HG02981 (cell line): ENCODE results near the gene ODAD4.

Experiments used
- ATAC-seq: cut with Tn5 transposase; IDR thresholded peaks from one replicate; pipeline ENCODE4 v1.9.1; 2021; ENCODE audit warnings: mild to moderate bottlenecking, moderate library complexity; ENCODE audit not compliant: unreplicated experiment

The ODAD4 gene, protein sequence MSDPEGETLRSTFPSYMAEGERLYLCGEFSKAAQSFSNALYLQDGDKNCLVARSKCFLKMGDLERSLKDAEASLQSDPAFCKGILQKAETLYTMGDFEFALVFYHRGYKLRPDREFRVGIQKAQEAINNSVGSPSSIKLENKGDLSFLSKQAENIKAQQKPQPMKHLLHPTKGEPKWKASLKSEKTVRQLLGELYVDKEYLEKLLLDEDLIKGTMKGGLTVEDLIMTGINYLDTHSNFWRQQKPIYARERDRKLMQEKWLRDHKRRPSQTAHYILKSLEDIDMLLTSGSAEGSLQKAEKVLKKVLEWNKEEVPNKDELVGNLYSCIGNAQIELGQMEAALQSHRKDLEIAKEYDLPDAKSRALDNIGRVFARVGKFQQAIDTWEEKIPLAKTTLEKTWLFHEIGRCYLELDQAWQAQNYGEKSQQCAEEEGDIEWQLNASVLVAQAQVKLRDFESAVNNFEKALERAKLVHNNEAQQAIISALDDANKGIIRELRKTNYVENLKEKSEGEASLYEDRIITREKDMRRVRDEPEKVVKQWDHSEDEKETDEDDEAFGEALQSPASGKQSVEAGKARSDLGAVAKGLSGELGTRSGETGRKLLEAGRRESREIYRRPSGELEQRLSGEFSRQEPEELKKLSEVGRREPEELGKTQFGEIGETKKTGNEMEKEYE

DNA sequence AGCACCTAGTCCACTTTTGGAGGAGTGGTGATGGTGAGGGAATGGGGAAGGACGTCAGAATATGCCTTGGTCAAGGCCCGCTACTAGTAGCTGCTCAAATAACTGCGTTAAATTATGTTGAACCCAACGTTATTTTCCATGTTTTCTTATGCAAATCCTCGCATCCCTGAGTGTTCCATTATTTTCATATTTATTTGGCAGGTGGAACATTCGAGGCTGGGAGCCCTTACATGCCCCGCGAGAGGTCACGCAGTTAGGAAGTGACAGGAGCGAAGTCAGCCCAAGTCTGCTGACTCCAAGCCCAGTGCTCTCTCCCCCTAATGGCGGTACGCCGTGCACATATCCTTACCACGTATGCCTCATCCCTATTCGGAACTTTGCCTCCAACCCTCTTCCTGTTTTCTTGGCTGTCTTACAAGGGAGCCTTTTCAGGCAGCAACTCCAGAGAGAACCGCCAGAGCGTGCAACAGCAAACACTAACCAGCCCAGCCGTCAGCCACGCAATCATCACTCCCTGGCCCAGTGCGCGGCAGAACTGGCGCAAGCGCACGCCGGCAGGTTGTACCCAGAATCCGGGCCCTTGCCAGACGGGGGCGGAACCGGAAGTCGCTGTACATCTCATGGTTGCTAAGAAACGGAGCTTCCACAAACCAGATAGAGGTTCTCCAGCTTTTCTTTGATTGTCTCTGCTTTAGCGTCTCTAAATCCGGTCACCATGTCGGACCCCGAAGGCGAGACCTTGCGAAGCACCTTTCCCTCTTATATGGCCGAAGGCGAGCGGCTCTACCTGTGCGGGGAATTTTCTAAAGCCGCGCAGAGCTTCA lies at the start of gene ODAD4:
Gene ODAD4, plus strand, starts transcription at position 609 of the 824 bp plus-strand sequence. Its CDS starts 107 bp downstream, at position 716.
- ATAC-seq, result peak; percentile 94

DNA sequence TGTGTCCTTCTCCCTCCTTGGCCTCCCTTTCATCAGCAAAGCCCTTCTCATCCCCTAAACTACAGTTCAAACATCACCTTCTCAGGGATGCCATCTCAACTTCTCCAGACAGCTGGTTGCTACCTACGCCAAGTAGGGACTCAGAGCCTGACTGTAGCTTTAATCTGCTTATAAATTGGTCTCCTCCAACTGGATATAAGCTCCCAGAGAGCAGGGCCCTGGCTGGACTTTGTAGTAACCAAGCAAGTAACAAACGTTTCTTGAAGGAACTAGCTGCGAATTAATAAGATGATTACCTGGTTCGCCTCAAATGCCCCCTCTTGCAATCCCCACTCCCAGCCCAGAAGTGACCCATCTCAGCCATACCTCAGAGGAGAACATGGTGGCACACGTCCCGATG lies 47.7 kb upstream of the ODAD4 start:
- no peak for ATAC-seq

DNA sequence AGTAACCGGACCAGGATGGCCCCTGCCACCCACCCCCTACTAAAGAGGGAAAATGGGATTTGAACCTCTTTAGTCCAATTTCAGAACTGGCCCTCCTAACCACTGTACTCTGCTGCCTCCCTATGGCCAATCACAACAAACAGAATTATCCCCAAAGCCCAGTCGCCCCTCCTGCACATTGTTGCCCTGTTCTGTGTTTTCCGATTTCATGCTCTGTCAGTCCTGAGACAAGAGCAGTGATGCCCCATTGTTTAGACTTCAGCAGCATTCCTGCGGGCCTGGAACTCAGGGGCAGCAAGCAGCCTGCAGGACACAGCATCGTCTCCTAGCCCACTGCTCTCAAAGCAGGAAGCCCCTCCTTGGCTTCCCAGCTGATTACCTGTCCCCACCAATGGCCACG lies 44.7 kb upstream of the ODAD4 start:
- ATAC-seq, result no peak

GRCh38 chr17:41888332-41888965 lies 42.0 kb upstream of the ODAD4 start:
- no peak for ATAC-seq

- ATAC-seq, result no peak
These were observed 39.0 kb upstream of the ODAD4 start for GRCh38 chr17:41891135-41892020.

GRCh38 chr17:41892021-41892376 lies 38.4 kb upstream of the ODAD4 start:
- no peak for ATAC-seq

DNA sequence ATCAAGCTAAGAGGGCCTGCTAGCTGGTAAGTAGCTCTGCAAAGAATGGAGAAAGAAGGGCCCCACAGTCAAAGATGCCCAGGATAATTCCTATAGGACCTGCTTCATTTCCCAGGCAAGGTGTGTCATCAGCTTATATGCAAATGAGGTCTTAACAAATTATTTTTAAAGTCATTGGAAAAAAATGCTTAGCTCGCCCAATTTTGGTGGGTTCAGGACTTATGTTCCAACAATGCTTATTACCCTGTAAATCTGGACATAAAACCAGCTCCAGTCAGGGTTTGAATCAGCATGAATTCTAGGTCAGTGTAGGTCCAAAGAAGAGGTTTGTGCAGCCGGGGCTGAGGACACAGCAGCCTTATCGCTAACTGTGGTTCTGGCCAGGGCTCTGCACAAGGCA lies 37.0 kb upstream of the ODAD4 start:
- no peak for ATAC-seq

GRCh38 chr17:41894791-41895331 lies 35.6 kb upstream of the ODAD4 start:
- no peak for ATAC-seq

DNA sequence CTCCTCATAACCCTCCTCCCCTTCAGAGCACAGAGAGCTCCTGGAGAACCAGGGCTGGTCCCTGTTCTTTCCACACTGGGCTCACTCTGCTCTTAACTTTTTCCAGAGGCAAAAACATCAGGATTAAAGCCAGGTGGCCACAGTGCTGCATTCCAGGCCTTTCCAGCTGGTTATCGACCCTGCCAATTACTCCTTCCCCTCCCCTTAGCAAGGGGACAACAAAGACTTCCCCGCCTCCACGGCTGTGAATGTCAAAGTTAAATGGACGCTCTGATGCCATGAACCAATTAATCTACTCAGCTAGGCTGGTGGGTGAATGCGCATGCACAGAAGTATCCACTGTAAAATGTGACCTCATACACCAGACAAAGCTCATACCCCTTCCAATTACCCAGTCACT lies 34.8 kb upstream of the ODAD4 start:
- ATAC-seq, result no peak

- no peak for ATAC-seq
These were observed 33.7 kb upstream of the ODAD4 start for GRCh38 chr17:41896726-41897125.

- no peak for ATAC-seq
These were observed 28.8 kb upstream of the ODAD4 start for GRCh38 chr17:41901646-41902045.

- no peak for ATAC-seq
These were observed 26.1 kb upstream of the ODAD4 start for GRCh38 chr17:41904242-41904841.

DNA sequence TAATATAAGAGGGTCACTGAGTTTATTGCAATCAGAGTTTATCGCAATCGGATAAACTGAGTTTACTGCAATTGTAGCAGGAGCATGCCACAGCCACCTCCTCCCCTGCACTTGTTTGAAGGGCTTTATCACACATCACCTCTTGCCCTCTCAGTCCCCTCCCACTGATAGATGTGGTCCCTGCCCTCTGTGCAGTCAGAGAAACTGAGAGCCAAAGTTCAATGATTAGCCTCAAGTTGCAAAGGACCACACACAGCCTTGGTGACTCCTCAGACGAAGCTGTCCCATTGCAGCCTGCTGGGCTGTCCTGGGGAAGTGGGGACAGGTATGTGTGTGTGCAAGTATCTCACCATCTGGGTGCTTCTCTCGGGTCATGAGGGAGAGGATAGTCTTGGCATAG lies 25.2 kb upstream of the ODAD4 start:
- ATAC-seq, result no peak

DNA sequence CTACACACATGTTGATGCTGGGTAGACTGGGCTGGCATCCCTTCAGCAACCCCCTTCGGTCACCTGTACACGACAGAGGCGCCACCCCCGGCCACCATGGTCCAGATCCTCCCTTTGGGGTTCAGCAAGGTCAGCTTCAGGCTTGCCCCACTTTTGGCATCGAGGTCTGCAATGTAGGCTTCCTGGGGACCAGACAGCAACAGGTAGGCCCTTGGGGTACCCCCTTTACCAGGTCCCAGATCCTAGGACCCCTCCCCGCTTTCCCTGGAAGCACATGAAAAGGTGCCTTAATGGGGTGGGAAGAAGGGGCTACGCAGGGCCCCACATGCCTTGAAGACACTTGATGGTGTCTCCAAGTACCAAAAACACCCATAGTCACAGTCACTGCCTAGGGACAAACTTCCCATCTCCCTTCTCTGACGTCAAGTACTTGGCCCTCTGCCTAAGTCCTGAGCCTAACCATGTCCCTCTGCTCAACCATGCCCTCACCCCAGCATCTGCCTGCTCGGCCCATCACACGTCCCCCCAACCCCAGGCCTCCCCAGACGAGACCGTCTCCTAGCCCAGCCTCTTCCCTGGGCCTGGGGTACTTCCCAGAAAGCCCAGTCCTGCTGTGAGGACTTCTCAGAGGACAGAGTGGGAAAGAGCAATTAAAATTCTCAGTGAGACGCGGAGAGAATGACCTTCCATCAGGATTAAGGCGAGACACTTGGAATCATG lies 23.8 kb upstream of the ODAD4 start:
- ATAC-seq, result no peak

DNA sequence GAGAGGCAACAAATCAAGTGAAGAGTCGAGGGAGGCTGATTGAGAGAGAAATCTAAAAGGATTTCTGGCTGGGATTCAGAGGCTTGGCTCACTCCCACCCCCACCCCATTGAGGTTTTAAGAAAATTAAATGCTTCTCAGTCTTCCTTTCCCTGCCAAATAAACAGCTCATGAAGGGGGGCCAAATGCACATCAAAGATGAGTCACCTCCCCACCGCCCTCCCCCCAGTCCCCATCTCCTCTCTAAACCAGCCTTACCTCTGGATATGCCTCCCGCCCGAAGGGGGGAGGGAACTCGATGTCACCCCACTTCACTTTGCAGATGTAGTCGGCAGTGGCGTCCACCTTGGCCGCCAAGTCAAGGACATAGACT lies 23.2 kb upstream of the ODAD4 start:
- no peak for ATAC-seq

GRCh38 chr17:41907633-41908539 lies 22.5 kb upstream of the ODAD4 start:
- no peak for ATAC-seq

GRCh38 chr17:41909088-41909487 lies 21.3 kb upstream of the ODAD4 start:
- ATAC-seq, result no peak
